ENCODE data around the gene KNSTRN. TPM values are rescaled to one million over a fixed set of nuclear protein-coding genes. Genes with fewer than 3 reads are reported as not detected.

Gene KNSTRN
- polyA plus RNA-seq, 2 of the 4 experiments (the other 2 are of a cell fraction) = 48.0 to 50.3 TPM

GRCh38 chr15:40353697-40354096, 28.8 kb upstream of the KNSTRN start:
- POLR2A ChIA-PET = no interaction called here
- DNase-seq (ENCODE audit: low read depth in 1 of 2, low spot score in 1 of 2) (no peak), ATAC-seq (no peak), FAIRE-seq (no peak)
- Histone ChIP-seq H3K9me3 (no peaks in the 10 kb centered on the region), H3K27ac (no peak overlapping the region), H3K4me3 (no peak overlapping the region), H3K4me2 (no peak overlapping the region), H3K4me1 (peaks cover 6% of the 10 kb centered on the region; the same call in 1 of the 3 replicates)
- TF ChIP-seq KDM1A (IDR thresholded peaks at IDR 0.05; ENCODE audit: low read depth) (no peak), MAZ (IDR thresholded peaks at IDR 0.05; ENCODE audit: borderline replicate concordance, low read depth, low read length) (no peak), POLR2AphosphoS2 (conservative IDR thresholded peaks at IDR 0.05; ENCODE audit: low read length) (no peak), MAFK (IDR thresholded peaks at IDR 0.05; ENCODE audit: partially characterized antibody) (no peak), PBX3 (IDR thresholded peaks at IDR 0.05) (no peak), BCL3 (IDR thresholded peaks at IDR 0.05) (no peak), JUN (IDR thresholded peaks at IDR 0.05) (no peak), HOXB5 (CRISPR knock-in tag; IDR thresholded peaks at IDR 0.05) (no peak), HDAC2 (IDR thresholded peaks at IDR 0.05) (no peak), CBX2 (IDR thresholded peaks at IDR 0.05; ENCODE audit: borderline replicate concordance, low read depth) (no peak), HEYL (CRISPR knock-in tag; IDR thresholded peaks at IDR 0.05) (no peak), BHLHE40 (IDR thresholded peaks at IDR 0.05; ENCODE audit: low read depth, low read length) (no peak), ZFP36 (IDR thresholded peaks at IDR 0.05; ENCODE audit: borderline replicate concordance, partially characterized antibody) (no peak), HMGXB4 (CRISPR knock-in tag; IDR thresholded peaks at IDR 0.05; ENCODE audit: borderline replicate concordance) (no peak)
- CTCF ChIA-PET = interaction anchor here (0.5 to 7.0 kb wide), 6 partner anchors 10 to 391 kb away, joined by 3 to 49 read pairs (median 13); partner anchors contain the start of genes CCDC9B and IVD
- 87% methylated on average over 5 of the region's 5 CpGs for WGBS (ENCODE audit: missing lambda C conversion rate)

- peaks cover 6% of the 10 kb centered on the region; the same call in 1 of the 3 replicates for H3K4me1 ChIP-seq
Observed at GRCh38 chr15:40354408-40355171, 27.9 kb upstream of the KNSTRN start.

GRCh38 chr15:40355976-40356585, 26.4 kb upstream of the KNSTRN start:
- 71% methylated on average over 1 of the region's 5 CpGs for WGBS (ENCODE audit: missing lambda C conversion rate)
- ATAC-seq (no peak), FAIRE-seq (no peak), DNase-seq (ENCODE audit: low read depth in 1 of 2, low spot score in 1 of 2) (no peak)
- ChIA-PET CTCF (interaction anchor here (0.9 to 7.0 kb wide), 6 partner anchors 10 to 33 kb away, joined by 3 to 49 read pairs (median 21); partner anchors contain the start of genes CCDC9B and INAFM2), POLR2A (no interaction called here)
- Histone ChIP-seq H3K9me3 (no peaks in the 10 kb centered on the region), H3K4me2 (no peak overlapping the region), H3K4me3 (no peak overlapping the region), H3K27ac (no peak overlapping the region), H3K4me1 (peaks cover 6% of the 10 kb centered on the region; the same call in 1 of the 3 replicates)
- TF ChIP-seq SREBF2 (IDR thresholded peaks at IDR 0.05) (no peak), HMGXB4 (CRISPR knock-in tag; IDR thresholded peaks at IDR 0.05; ENCODE audit: borderline replicate concordance) (no peak), ZSCAN20 (CRISPR knock-in tag; IDR thresholded peaks at IDR 0.05) (no peak)

More at GRCh38 chr15:40354408-40355171, 27.9 kb upstream of the KNSTRN start:
- Histone ChIP-seq H3K9me3 (no peaks in the 10 kb centered on the region), H3K4me2 (0 out of 3 replicates have a peak overlapping the region, but pooled peaks have one; percentile 39), H3K4me3 (no peak overlapping the region), H3K27ac (no peak overlapping the region)
- ATAC-seq (peak; percentile 63 to 75; a peak in 4 of 6 replicates), DNase-seq (ENCODE audit: low read depth in 1 of 2, low spot score in 1 of 2) (peak in 1 of 2 experiments; percentile 23), FAIRE-seq (no peak)
- 43% methylated on average over 9 of the region's 9 CpGs for WGBS (ENCODE audit: missing lambda C conversion rate)
- POLR2A ChIA-PET = no interaction called here
- TF ChIP-seq MYC (IDR thresholded peaks at IDR 0.05; ENCODE audit: borderline replicate concordance, low read length) (no peak), SMC3 (IDR thresholded peaks at IDR 0.05) (0 out of 3 replicates have a peak, but pooled peaks have one; percentile 10)
- CTCF ChIA-PET = interaction anchor here (0.6 to 7.0 kb wide), 7 partner anchors 8 to 152 kb away, joined by 3 to 49 read pairs (median 22); partner anchors contain the start of gene CCDC9B

All from A549 (cell line).